Activated CD4-positive, alpha-beta T cell treated with anti-CD3 and anti-CD28 coated beads for 36 hours (primary cell): ENCODE results near the gene TOMM20. TPM values are rescaled to one million over a fixed set of nuclear protein-coding genes. Genes with fewer than 3 reads are reported as not detected.

Source experiments
- ATAC-seq: fragments of 200-7000 bp; cut with Tn5 transposase; one replicate; pipeline ENCODE4 v1.10.0; 2021; ENCODE audit warnings: mild to moderate bottlenecking, moderate library complexity
- CTCF ChIA-PET: fragments of 350-600 bp; sonication (Branson Sonifier 250); formaldehyde crosslinking; loops from one replicate; lab custom pipeline; 2021; ENCODE audit warnings: antibody characterized with exemption; lab: Charles Lee
- POLR2A ChIA-PET: fragments of 350-600 bp; sonication (Branson Sonifier 250); formaldehyde crosslinking; loops from one replicate; lab custom pipeline; 2021; ENCODE audit warnings: antibody characterized with exemption, inconsistent platforms; lab: Charles Lee
- DNase-seq: peaks from one replicate; pipeline ENCODE4 v3.0.0-alpha.2; 2020
- H3K27ac Mint-ChIP-seq: one replicate; pipeline ENCODE4 v1.8.0; 2021; ENCODE audit warnings: mixed read lengths
- H3K27me3 Mint-ChIP-seq: one replicate; pipeline ENCODE4 v1.8.0; 2021; ENCODE audit warnings: mixed read lengths
- H3K36me3 Mint-ChIP-seq: one replicate; pipeline ENCODE4 v1.8.0; 2021; ENCODE audit warnings: low read depth, mixed read lengths
- H3K4me1 Mint-ChIP-seq: one replicate; pipeline ENCODE4 v1.8.0; 2021; ENCODE audit warnings: mixed read lengths
- H3K4me3 Mint-ChIP-seq: one replicate; pipeline ENCODE4 v1.8.0; 2021; ENCODE audit warnings: mild to moderate bottlenecking, moderate library complexity, mixed read lengths
- H3K9me3 Mint-ChIP-seq: one replicate; pipeline ENCODE4 v1.8.0; 2021; ENCODE audit warnings: low read depth, mixed read lengths
- intact Hi-C, 2 experiments: fragments of 100-400 bp; cut with DNase I in 1 of 2; cut with micrococcal nuclease in 1 of 2; formaldehyde crosslinking; loops; one replicate each; pipeline versions ENCODE4 v1.14.2 to v1.15.1; 2022 to 2024; cut with DNase I, micrococcal nuclease
- total RNA-seq, 2 experiments: library from RNA; stranded (reverse); gene quantifications; one replicate each; pipeline ENCODE4 v1.2.3, GENCODE V29; 2021

The TOMM20 gene
- total RNA-seq, 2 experiments from 2014 or later, result 62.1 to 148 TPM

GRCh38 chr1:235138821-235139220 is 10.2 kb upstream of the TOMM20 start:
- H3K27ac Mint-ChIP-seq, result peak overlapping the region; percentile 90
- peaks cover 65% of the 10 kb centered on the region for H3K36me3 Mint-ChIP-seq
- peaks cover 21% of the 10 kb centered on the region for H3K4me1 Mint-ChIP-seq
- POLR2A ChIA-PET, result interaction anchor here (0.5 to 1.4 kb wide), 3 partner anchors 8 to 20 kb away, joined by 4 to 5 read pairs (median 4); no protein-coding TSS in a partner anchor
- ATAC-seq (peak; percentile 96), DNase-seq (peak; percentile 62)
- no peaks in the 10 kb centered on the region for H3K27me3 Mint-ChIP-seq
- no peaks in the 10 kb centered on the region for H3K9me3 Mint-ChIP-seq
- H3K4me3 Mint-ChIP-seq, result no peak overlapping the region
- intact Hi-C loops, result no loop called here
- CTCF ChIA-PET, result interaction anchor here (0.6 to 2.1 kb wide), 10 partner anchors 9 to 833 kb away, joined by 3 to 6 read pairs (median 4); partner anchors contain the start of gene RBM34

DNA sequence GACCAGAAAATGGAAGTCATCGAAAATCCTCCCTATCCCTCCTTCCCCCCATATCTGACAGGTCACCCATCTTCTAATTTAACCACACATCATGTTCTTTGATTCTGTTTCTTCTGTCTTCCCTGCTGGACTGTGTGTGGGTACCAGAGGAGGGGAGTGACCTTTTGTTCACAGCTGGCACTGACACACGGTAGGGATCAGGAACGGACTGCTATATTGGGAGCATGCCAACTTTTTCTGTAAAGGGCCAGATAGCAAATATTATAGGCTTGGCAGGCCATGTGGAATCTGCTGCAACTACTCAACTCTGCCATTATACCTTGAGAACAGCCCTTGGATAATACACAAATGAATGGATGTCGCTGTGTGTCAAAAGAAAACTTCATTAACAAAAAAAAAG is 7.5 kb upstream of the TOMM20 start:
- Mint-ChIP-seq H3K9me3 (no peaks in the 10 kb centered on the region), H3K4me1 (peaks cover 27% of the 10 kb centered on the region), H3K4me3 (no peak overlapping the region), H3K27me3 (no peaks in the 10 kb centered on the region), H3K36me3 (peaks cover 50% of the 10 kb centered on the region), H3K27ac (no peak overlapping the region)
- CTCF ChIA-PET, result interaction anchor here (0.6 to 1.7 kb wide), 2 partner anchors 15 to 565 kb away, joined by 3 read pairs; no protein-coding TSS in a partner anchor
- ATAC-seq (no peak), DNase-seq (no peak)
- intact Hi-C loops, result no loop called here
- POLR2A ChIA-PET, result no interaction called here

DNA sequence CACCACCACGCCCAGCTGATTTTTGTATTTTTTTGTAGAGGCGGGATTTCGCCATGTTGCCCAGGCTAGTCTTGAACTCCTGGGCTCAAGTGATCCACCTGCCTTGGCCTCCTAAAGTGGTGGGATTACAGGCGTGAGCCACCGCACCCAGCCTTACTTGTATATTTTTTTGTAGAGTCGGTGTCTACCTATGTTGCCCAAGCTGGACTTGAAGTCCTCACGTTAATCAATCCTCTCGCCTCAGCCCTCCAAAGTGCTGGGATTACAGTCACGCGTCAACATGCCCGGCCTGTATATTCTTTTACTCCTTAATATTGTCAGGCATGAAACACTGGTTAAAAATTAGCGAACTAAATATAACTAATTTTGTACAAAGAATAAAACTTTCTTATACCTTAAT is 5.5 kb upstream of the TOMM20 start:
- DNase-seq (no peak), ATAC-seq (no peak)
- H3K4me1 Mint-ChIP-seq, result peaks cover 16% of the 10 kb centered on the region
- H3K4me3 Mint-ChIP-seq, result no peak overlapping the region
- no peaks in the 10 kb centered on the region for H3K27me3 Mint-ChIP-seq
- peaks cover 39% of the 10 kb centered on the region for H3K36me3 Mint-ChIP-seq
- no peaks in the 10 kb centered on the region for H3K9me3 Mint-ChIP-seq
- ChIA-PET CTCF (no interaction called here), POLR2A (no interaction called here)
- H3K27ac Mint-ChIP-seq, result no peak overlapping the region
- intact Hi-C loops, result no loop called here

DNA sequence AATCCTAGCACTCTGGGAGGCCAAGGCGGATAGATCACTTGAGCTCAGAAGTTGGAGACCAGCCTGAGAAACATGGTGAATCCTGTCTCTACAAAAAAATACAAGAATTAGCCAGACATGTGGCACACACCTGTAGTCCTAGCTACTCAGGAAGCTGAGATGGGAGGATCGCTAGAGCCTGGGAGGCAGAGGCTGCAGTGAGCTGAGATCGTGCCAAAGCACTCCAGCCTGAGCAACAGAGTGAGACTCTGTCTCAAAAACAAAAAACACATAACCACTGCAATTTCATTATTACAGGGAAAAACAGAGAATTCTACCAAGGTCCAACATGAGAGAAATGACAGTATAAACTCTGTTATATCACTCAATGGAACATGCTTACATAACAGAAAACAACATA is 4.4 kb upstream of the TOMM20 start:
- POLR2A ChIA-PET, result interaction anchor here (0.6 kb wide), 1 partner anchor 106 kb away, joined by 3 read pairs; no protein-coding TSS in a partner anchor
- intact Hi-C loops, result no loop called here
- H3K36me3 Mint-ChIP-seq, result peaks cover 35% of the 10 kb centered on the region
- no peak overlapping the region for H3K27ac Mint-ChIP-seq
- H3K9me3 Mint-ChIP-seq, result no peaks in the 10 kb centered on the region
- no peaks in the 10 kb centered on the region for H3K27me3 Mint-ChIP-seq
- H3K4me1 Mint-ChIP-seq, result peaks cover 9% of the 10 kb centered on the region
- H3K4me3 Mint-ChIP-seq, result no peak overlapping the region
- CTCF ChIA-PET, result interaction anchor here (0.6 to 1.0 kb wide), 4 partner anchors 19 to 646 kb away, joined by 3 to 4 read pairs (median 3); no protein-coding TSS in a partner anchor
- DNase-seq, result no peak
- ATAC-seq, result no peak

- ChIA-PET CTCF (interaction anchor here (0.7 to 0.9 kb wide), 2 partner anchors 10 to 53 kb away, joined by 3 to 4 read pairs; no protein-coding TSS in a partner anchor), POLR2A (interaction anchor here (0.6 to 1.0 kb wide), 2 partner anchors 29 to 114 kb away, joined by 4 to 6 read pairs; partner anchors contain the start of gene RBM34)
- H3K9me3 Mint-ChIP-seq, result no peaks in the 10 kb centered on the region
- peaks cover 38% of the 10 kb centered on the region for H3K36me3 Mint-ChIP-seq
- peaks cover 12% of the 10 kb centered on the region for H3K4me1 Mint-ChIP-seq
- no peak overlapping the region for H3K4me3 Mint-ChIP-seq
- H3K27me3 Mint-ChIP-seq, result no peaks in the 10 kb centered on the region
- intact Hi-C loops, result no loop called here
- ATAC-seq, result no peak
- H3K27ac Mint-ChIP-seq, result peak overlapping the region; percentile 60
- peak; percentile 34 for DNase-seq
Measured at GRCh38 chr1:235131961-235132360, 3.3 kb upstream of the TOMM20 start.

GRCh38 chr1:235130766-235131270 is 2.2 kb upstream of the TOMM20 start:
- no peak overlapping the region for H3K27ac Mint-ChIP-seq
- no peaks in the 10 kb centered on the region for H3K27me3 Mint-ChIP-seq
- no peaks in the 10 kb centered on the region for H3K9me3 Mint-ChIP-seq
- ChIA-PET POLR2A (no interaction called here), CTCF (interaction anchor here (0.7 kb wide), 1 partner anchor 26 kb away, joined by 3 read pairs; no protein-coding TSS in a partner anchor)
- no peak overlapping the region for H3K4me3 Mint-ChIP-seq
- intact Hi-C loops, result no loop called here
- ATAC-seq, result no peak
- no peak for DNase-seq
- H3K4me1 Mint-ChIP-seq, result peaks cover 23% of the 10 kb centered on the region
- peaks cover 37% of the 10 kb centered on the region for H3K36me3 Mint-ChIP-seq

GRCh38 chr1:235129774-235130570 is 1.3 kb upstream of the TOMM20 start:
- DNase-seq, result no peak
- intact Hi-C loops, result loop anchor here (1.0 to 5.0 kb wide), 4 partner anchors 25 to 727 kb away; partner anchors contain the start of gene RBM34 (in 1 of the 2)
- Mint-ChIP-seq H3K36me3 (peaks cover 34% of the 10 kb centered on the region), H3K27ac (peak overlapping the region; percentile 81), H3K9me3 (no peaks in the 10 kb centered on the region), H3K4me1 (peaks cover 31% of the 10 kb centered on the region), H3K4me3 (no peak overlapping the region), H3K27me3 (no peaks in the 10 kb centered on the region)
- no peak for ATAC-seq
- ChIA-PET POLR2A (interaction anchor here (1.0 kb wide), 1 partner anchor 31 kb away, joined by 3 read pairs; the partner anchor contains the start of gene RBM34), CTCF (interaction anchor here (0.7 to 1.4 kb wide), 2 partner anchors 9 to 27 kb away, joined by 3 to 4 read pairs; no protein-coding TSS in a partner anchor)

- no peaks in the 10 kb centered on the region for H3K9me3 Mint-ChIP-seq
- intact Hi-C loops, result loop anchor here (1.0 to 5.0 kb wide), 8 partner anchors 23 to 755 kb away; partner anchors contain the start of genes ARID4B (in 2 of the 2), GGPS1 (in 2 of the 2), B3GALNT2 (in 1 of the 2) and COA6 (in 1 of the 2)
- H3K36me3 Mint-ChIP-seq, result peaks cover 39% of the 10 kb centered on the region
- ChIA-PET POLR2A (interaction anchor here (0.6 to 1.0 kb wide), 3 partner anchors 18 to 473 kb away, joined by 3 read pairs; no protein-coding TSS in a partner anchor), CTCF (interaction anchor here (1.6 kb wide), 2 partner anchors 23 to 79 kb away, joined by 3 to 6 read pairs; no protein-coding TSS in a partner anchor)
- H3K4me1 Mint-ChIP-seq, result peaks cover 49% of the 10 kb centered on the region
- H3K27ac Mint-ChIP-seq, result peak overlapping the region; percentile 98
- no peaks in the 10 kb centered on the region for H3K27me3 Mint-ChIP-seq
- H3K4me3 Mint-ChIP-seq, result peak overlapping the region; percentile 90
- ATAC-seq (no peak), DNase-seq (peak; percentile 47)
Measured at GRCh38 chr1:235127732-235128455, 743 bp downstream of the TOMM20 start.

- Mint-ChIP-seq H3K9me3 (no peaks in the 10 kb centered on the region), H3K27me3 (no peaks in the 10 kb centered on the region), H3K4me3 (peak overlapping the region; percentile 90), H3K27ac (peak overlapping the region; percentile 98), H3K36me3 (peaks cover 43% of the 10 kb centered on the region), H3K4me1 (peaks cover 50% of the 10 kb centered on the region)
- ATAC-seq, result no peak
- ChIA-PET CTCF (interaction anchor here (1.1 to 1.6 kb wide), 3 partner anchors 22 to 290 kb away, joined by 3 to 6 read pairs (median 4); no protein-coding TSS in a partner anchor), POLR2A (interaction anchor here (0.6 to 1.0 kb wide), 5 partner anchors 24 to 474 kb away, joined by 3 to 4 read pairs (median 3); partner anchors contain the start of genes GGPS1 and RBM34)
- DNase-seq, result no peak
- intact Hi-C loops, result loop anchor here in 1 of 2 experiments (5.0 kb wide), 1 partner anchor 730 kb away; no protein-coding TSS in a partner anchor
Measured at GRCh38 chr1:235127203-235127602, 1.4 kb downstream of the TOMM20 start.

DNA sequence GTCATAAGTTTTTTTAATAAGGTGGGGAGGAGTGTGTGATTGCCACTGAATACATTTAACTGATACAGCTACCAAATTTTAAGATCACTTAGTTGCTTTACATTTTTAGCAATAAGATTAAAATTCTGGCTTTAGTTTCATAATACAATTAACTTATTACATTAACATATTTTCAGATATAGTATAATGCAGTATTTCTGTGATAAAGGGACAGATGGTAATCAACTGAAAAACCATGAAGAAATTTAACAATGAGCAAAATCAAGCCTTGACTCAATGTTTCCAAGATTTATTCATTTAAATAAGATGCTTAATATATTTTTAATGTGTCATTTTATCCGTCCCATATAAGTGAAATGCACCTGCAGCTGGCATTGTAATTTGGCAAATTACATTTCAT is 4.0 kb downstream of the TOMM20 start:
- POLR2A ChIA-PET, result no interaction called here
- ATAC-seq (no peak), DNase-seq (no peak)
- H3K4me3 Mint-ChIP-seq, result peak overlapping the region; percentile 31
- H3K36me3 Mint-ChIP-seq, result peaks cover 56% of the 10 kb centered on the region
- H3K4me1 Mint-ChIP-seq, result peaks cover 52% of the 10 kb centered on the region
- H3K27ac Mint-ChIP-seq, result peak overlapping the region; percentile 81
- H3K27me3 Mint-ChIP-seq, result no peaks in the 10 kb centered on the region
- intact Hi-C loops, result loop anchor here in 1 of 2 experiments (1.0 to 5.0 kb wide), 2 partner anchors 20 to 733 kb away; no protein-coding TSS in a partner anchor
- H3K9me3 Mint-ChIP-seq, result no peaks in the 10 kb centered on the region
- CTCF ChIA-PET, result interaction anchor here (0.6 to 2.5 kb wide), 3 partner anchors 14 to 292 kb away, joined by 3 to 6 read pairs (median 5); no protein-coding TSS in a partner anchor
